Mucosa of gallbladder (tissue), 1 donor: ENCODE measurements around the gene PCNT. TPM values are rescaled to one million over a fixed set of nuclear protein-coding genes. Genes with fewer than 3 reads are reported as not detected.
A peak's percentile ranks its signal among the peaks of the same experiment; 100 is the strongest.

Experiments
- DNase-seq: peaks from one replicate; pipeline ENCODE4 v3.0.0-alpha.2; 2020; ENCODE audit warnings: low spot score
- total RNA-seq: library from RNA; stranded (reverse); gene quantifications from one replicate; pipeline ENCODE4 v1.2.1, GENCODE V29; 2021
- donor health status: DM: no; HTN: no; CAD: no.

Gene PCNT
- total RNA-seq, 1 donor from 2014 or later = 31.0 TPM

DNA sequence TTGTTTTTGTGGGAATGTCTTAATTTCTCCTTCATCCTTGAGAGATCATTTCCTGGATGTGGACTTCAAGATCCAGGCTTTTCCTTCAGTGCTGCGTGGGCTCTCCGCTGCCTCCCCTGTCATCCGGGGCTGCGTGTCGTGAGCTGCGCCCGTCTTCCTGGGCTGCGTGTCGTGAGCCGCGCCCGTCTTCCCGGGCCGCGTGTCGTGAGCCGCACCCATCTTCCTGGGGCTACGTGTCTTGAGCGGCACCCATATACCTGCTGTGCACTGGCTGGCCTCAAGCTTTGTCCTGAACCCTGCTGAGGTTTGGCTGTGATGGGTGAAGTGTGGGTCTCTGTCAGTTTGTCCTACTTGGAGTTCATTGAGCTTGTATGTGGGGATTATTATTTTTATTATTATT is 55.1 kb downstream of the PCNT start:
- DNase-seq = no peak

DNA sequence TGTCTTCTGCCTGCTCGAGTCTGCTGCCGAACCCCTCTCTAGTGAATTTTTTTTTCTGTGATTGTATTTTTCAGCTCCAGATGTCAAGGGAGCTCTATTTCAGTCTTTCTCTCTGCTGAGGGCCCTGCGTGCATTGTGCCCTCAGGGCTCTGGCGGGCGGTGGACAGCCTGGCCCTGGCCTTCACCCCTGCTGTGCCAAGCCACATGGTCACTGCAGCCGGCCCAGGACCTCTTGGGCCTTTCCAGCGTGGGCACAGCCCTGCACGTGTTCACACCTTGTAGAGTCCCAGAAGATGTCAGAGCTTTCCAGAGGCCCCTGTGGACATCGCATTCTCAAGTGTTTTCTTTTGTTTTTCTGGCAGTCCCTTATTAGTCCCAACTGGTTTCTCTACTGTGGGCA is 55.7 kb downstream of the PCNT start:
- no peak for DNase-seq

DNA sequence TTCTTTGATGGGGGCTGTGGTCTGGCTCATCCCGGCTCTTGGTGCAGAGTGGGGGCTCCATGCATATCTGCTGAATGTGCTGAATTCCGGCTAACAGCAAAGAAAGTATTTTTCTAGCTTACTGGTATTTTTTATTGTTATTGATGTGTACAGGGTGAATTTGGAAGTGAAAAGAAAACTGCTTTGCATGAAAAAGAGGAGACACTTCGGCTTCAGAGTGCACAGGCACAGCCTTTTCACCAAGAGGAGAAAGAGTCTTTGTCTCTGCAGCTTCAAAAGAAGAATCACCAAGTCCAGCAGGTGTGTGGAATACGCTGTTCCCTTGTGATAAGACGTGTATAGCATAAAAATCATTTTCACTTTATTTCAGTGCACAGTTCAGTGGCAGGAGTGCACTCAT is 57.6 kb downstream of the PCNT start:
- DNase-seq = no peak

- no peak for DNase-seq
These were observed 60.6 kb downstream of the PCNT start for GRCh38 chr21:46384556-46384955.

DNA sequence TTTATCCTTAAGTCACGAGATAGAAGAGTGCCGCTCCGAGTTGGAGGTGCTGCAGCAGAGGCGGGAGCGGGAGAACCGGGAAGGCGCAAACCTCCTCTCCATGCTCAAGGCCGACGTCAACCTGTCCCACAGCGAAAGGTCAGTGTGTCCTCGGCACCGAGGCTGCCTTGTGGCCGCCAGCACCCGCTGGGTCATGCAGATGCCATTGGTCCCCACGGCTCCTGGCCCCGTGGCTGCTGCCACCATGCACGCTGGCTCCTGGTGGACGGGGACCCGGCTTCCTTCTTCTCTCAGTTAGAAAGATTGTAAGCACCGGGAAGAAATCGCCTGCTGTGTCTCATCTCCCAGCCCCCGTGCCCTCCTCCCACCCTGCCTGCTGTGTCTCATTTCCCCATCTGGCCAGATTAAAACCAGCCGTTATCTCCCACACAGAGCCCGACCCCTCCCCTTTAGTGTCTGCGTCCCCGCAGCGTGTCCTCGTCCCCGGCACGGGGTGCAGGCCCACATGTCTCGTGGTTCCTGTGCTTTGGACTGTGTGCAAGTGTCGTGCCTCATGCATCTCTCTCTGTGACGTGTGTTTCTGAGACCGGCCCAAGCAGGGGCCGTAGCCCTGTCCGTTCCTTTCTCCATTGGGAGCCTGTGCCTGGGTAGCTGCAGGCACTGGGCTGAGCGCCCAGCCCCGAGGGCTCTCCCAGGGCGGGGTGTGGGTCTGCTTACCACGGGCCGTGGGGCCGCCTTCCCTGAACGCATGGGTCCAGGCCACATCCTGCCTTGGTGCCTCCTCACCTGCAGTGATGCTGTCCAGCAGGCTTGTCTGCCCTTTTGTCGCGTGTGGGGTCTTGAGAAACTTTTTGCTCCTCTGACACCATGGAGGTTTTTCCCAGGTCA is 62.1 kb downstream of the PCNT start:
- DNase-seq = no peak

- no peak for DNase-seq
These were observed 62.8 kb downstream of the PCNT start for GRCh38 chr21:46386734-46387088.

DNA sequence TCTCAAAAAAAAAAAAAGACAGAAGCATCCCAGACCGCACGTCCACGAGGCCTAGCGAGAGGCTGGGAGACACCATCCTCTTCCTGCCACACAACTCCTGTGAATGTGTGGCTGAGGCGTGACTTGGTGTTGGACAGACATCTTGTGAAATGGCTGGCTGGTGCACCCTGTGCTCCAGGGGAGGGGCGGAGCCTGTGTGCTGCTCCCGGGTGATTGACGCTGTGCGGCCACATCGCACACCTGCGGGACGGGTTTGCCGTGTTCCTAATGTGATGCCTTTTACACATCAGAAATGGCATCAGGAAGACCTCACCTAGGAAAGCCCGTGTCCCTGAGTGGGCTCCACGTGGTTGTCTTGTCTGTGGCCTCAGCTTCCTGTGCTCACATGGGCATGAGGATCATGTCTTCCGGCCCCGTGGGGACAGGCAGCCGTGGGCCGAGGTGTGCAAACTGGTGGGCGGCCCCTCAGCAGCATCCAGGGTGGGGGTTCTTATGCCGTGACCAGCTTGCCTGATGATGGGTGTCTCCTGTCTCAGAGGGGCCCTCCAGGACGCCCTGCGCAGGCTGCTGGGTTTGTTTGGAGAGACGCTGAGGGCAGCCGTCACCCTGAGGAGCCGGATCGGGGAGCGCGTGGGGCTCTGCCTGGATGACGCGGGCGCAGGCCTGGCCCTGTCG is 64.4 kb downstream of the PCNT start:
- no peak for DNase-seq

DNA sequence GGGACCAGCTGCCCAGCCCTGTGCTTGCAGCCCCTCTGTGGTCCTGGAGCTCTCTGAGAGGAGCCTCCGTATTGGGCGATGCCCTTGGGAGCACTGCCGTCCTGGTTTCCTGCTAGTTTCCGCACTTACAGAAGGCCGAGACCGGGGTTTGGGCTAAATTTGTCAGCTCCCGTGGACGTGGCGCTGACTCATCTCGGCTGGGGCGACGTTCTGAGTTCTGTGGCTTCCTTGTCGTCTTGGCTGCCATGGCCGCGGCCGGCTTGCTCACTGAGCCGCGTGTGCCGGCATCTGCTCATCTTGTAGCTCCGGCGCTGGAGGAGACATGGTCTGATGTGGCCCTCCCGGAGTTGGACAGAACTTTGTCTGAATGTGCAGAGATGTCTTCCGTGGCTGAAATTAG is 64.9 kb downstream of the PCNT start:
- DNase-seq = no peak

DNA sequence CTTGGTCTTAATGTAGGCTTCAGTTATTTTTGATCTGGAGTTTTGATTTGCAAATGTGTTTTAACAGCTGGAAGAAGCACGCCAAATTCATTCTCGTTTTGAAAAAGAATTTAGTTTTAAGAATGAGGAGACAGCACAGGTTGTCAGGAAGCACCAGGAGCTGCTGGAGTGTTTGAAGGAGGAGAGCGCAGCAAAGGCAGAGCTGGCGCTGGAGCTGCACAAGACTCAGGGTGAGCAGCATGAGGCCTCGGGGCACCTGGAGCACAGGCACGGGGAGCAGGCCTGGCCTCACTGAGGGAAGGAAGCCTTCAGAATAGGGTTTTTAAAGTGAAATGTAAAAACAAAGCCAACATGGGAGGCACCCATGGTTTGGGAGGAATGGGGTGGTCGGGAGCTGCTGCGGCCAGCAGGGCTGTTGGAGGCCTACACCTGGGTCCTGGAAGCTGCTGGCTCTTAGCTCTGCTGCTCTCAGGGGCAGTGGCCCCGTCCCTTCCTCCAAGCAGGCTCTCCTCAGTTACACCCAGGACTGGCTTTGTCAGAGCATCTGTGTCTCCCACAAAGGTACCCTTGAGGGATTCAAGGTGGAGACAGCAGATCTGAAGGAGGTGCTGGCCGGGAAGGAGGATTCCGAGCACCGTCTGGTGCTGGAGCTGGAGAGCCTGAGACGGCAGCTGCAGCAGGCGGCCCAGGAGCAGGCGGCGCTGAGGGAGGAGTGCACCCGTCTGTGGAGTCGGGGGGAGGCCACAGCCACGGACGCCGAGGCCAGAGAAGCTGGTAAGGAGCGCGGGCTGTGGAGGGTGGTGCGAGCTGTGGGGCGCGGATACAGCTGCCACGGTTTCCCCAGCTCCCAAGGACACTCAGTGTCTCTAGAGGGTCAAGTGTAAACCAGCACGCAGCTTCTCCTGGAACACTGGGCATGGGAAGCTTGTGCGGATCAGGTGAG is 66.9 kb downstream of the PCNT start:
- DNase-seq = no peak

- no peak for DNase-seq
These were observed 67.8 kb downstream of the PCNT start for GRCh38 chr21:46391773-46392172.

DNA sequence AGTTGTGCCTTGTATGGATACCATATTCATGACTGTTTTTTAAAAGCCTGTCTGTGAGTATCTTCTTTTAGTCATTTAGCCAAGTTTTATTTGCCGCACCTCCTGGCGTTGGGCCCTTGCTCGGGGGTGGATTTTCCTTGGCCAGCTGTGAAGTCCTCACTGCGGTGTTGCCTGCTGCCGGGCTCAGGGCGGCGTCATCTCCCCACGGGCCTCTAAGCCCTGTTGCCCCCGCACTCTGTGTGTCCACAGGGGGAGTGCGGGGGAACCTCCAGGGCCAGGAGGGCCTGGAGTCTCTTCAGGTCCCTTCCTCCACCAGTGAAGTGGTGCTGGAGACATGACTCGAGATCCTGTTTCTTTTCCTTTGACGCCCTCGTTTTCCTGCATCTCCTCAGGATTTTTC is 69.0 kb downstream of the PCNT start:
- peak; percentile 24 for DNase-seq

DNA sequence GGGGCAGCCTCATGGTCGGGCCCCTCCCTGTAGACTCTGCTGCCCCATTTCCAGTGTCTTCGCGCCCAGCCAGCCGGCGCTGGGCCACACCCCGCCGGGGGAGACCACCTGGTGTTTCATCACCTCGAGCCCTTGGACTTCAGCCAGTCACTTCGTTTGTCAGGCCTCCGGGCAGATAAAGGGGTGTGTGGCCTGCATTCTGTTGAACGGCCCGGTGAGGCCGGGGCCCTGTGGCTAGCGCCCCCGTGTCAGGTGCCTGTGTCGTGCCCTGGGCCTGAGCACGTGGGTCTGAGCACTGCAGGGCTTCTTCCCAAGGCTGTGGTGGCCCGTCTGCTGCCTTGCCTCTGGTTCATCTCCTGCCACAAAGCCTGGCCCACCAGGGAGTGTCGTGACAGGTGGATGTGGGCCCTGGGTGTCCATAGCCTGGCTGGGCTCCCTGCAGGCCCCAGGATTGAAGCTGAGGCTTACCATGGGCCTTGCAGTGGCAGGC is 69.5 kb downstream of the PCNT start:
- DNase-seq = no peak

- no peak for DNase-seq
These were observed 70.1 kb downstream of the PCNT start for GRCh38 chr21:46393941-46394594.

- DNase-seq = no peak
These were observed 70.7 kb downstream of the PCNT start for GRCh38 chr21:46394595-46395104.

DNA sequence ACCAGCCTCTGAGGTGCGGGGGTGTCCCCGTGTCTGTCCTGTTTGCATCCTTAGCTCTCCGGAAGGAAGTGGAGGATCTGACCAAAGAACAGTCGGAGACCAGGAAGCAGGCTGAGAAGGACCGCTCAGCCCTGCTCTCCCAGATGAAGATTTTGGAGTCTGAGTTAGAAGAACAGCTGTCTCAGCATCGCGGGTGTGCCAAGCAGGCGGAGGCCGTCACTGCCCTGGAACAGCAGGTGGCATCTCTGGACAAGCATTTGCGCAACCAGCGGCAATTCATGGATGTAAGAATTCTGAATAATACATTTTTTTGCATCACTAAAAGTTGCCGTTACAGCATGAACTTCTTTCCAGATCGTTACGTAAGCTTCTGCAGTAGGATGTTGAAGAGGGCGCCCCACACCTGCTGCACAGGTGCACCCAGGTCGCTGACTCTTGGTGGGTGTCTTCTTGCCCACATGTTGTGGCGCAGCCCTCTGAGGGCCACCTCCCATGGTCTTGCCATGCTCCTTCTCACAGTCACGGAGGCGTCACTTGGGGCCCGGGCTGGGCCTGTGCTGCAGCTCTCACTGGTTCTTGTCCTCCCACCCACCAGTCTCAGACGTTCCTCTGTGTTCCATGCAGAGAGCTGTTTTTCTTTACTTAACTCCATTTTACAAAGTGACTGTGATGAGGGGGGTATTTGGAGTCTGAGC is 73.4 kb downstream of the PCNT start:
- no peak for DNase-seq

DNA sequence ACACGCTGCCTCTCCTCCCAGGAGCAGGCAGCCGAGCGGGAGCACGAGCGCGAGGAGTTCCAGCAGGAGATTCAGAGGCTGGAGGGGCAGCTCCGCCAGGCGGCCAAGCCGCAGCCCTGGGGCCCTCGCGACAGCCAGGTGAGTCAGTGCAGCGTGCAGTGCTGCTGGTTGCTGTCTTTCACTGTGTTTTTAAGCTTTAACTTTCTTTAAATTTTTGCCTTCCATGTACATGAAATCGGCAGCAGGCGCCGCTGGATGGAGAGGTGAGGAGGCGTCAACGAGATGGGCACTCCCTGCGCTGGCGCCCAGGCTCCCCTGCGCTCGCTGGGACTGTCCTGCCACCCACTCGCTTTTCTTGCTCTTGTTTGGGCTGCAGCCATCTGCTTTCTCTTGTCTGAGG is 74.0 kb downstream of the PCNT start:
- no peak for DNase-seq

- DNase-seq = no peak
These were observed 75.2 kb downstream of the PCNT start for GRCh38 chr21:46399129-46399528.

DNA sequence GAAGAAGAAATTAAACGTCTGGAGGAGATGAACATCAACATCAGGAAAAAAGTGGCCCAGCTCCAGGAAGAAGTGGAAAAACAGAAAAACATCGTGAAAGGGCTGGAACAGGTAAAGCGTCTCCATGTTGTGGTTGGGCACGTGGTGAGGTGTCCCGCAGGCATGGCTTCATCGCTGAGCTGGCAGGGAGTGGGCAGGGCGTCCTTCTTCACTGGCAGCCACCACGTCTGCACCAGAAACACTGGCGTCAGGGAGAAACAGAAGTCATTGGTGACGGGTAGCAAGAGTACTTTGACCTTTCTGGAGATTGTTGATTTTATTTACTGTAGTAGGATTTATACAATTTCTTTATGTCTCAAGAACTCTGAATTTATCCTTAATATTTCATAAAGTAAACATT is 75.7 kb downstream of the PCNT start:
- no peak for DNase-seq

DNA sequence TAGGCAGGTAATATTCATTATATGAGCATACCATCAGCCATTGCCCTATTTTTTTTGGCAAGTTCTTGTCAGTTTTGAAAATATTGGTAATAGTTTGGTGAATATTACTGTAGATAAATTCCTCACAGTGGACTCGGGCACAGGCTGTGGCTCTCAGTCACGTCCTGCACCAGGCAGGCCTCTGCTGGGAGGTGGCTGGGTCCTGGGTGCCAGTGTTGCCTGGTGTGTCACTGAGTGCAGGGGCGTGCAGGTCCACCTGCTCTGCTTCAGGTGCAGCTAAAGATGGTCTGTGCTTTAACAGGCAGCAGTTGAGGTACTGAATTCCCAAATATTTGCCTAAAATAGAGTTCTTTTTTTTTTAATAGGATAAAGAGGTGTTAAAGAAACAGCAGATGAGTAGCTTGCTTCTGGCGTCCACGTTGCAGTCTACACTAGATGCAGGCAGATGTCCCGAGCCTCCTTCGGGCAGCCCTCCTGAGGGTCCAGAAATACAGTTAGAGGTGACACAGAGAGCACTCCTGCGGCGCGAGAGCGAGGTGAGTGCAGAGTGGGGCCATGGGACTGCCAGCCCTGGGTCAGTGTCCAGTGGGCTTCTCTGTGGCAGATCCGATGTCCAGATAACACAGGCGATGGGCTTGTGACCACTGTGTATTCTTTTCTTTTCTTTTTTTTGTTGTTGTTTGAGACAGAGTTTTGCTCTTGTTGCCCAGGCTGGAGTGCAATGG is 77.4 kb downstream of the PCNT start:
- no peak for DNase-seq

GRCh38 chr21:46402421-46402820 is 78.5 kb downstream of the PCNT start:
- no peak for DNase-seq
